Kidney glomerular epithelial cell (primary cell): ENCODE results near the gene FKBP5.
"Not testable (repeated sequence)": the region's sequence is repeated elsewhere in the genome, so short reads cannot be mapped to it uniquely, and the experiment has no call there.

Source experiments
- DNase-seq: peaks from one replicate; lab custom pipeline; 2025; lab: John Stamatoyannopoulos, UW

FKBP5 gene

GRCh38 chr6:35723587-35723986 is 34.9 kb upstream of the FKBP5 start:
- DNase-seq: no peak

- DNase-seq: no peak
Observed at GRCh38 chr6:35722121-35722761, 33.5 kb upstream of the FKBP5 start.

- DNase-seq: peak; percentile 44
Observed at GRCh38 chr6:35719830-35720733, 31.4 kb upstream of the FKBP5 start.

GRCh38 chr6:35719404-35719829 is 30.7 kb upstream of the FKBP5 start:
- no peak for DNase-seq

GRCh38 chr6:35718911-35719381 is 30.2 kb upstream of the FKBP5 start:
- no peak for DNase-seq

- DNase-seq: no peak
Observed at GRCh38 chr6:35718375-35718736, 29.6 kb upstream of the FKBP5 start.

- no peak for DNase-seq
Observed at GRCh38 chr6:35717449-35718374, 29.0 kb upstream of the FKBP5 start.

GRCh38 chr6:35716798-35717197 is 28.1 kb upstream of the FKBP5 start:
- DNase-seq: no peak

- no peak for DNase-seq
Observed at GRCh38 chr6:35713006-35713767, 24.5 kb upstream of the FKBP5 start.

GRCh38 chr6:35711731-35712130 is 23.0 kb upstream of the FKBP5 start:
- DNase-seq: no peak

GRCh38 chr6:35710241-35710847 is 21.6 kb upstream of the FKBP5 start:
- DNase-seq: peak; percentile 18

- DNase-seq: no peak
Observed at GRCh38 chr6:35708585-35708984, 19.9 kb upstream of the FKBP5 start.

- DNase-seq: no peak
Observed at GRCh38 chr6:35707714-35708407, 19.1 kb upstream of the FKBP5 start.

- no peak for DNase-seq
Observed at GRCh38 chr6:35706468-35706867, 17.8 kb upstream of the FKBP5 start.

- no peak for DNase-seq
Observed at GRCh38 chr6:35703554-35703953, 14.8 kb upstream of the FKBP5 start.

- DNase-seq: no peak
Observed at GRCh38 chr6:35698858-35699257, 10.1 kb upstream of the FKBP5 start.

- not testable (repeated sequence) for DNase-seq
Observed at GRCh38 chr6:35698430-35698829, 9.7 kb upstream of the FKBP5 start.

GRCh38 chr6:35694462-35694861 is 5.7 kb upstream of the FKBP5 start:
- no peak for DNase-seq

- no peak for DNase-seq
Observed at GRCh38 chr6:35691027-35691824, 2.5 kb upstream of the FKBP5 start.

- no peak for DNase-seq
Observed at GRCh38 chr6:35690484-35690883, 1.8 kb upstream of the FKBP5 start.
